Tibial nerve (tissue), 3 donors: ENCODE data around the gene A2M.

Experiments
- CTCF ChIP-seq, 5 experiments: fragments of 200-600 bp in 3 of 5; fragments of 450-650 bp in 2 of 5; sonication (generic) in 3 of 5; IDR thresholded peaks; one replicate each; pipeline ENCODE4 v1.5.1; 2016 to 2019; ENCODE audit warnings: antibody characterized with exemption in 5 of 5, mild to moderate bottlenecking in 3 of 5, moderate library complexity in 2 of 5
- POLR2A ChIP-seq, 2 donors: fragments of 450-650 bp; IDR thresholded peaks; one replicate each; pipeline ENCODE4 v1.6.1; 2017; ENCODE audit warnings: antibody characterized with exemption in 2 of 2, mild to moderate bottlenecking in 2 of 2, moderate library complexity in 2 of 2

GRCh38 chr12:9127936-9128663 lies 12.4 kb upstream of the A2M start:
- TF ChIP-seq CTCF (IDR thresholded peaks at IDR 0.05) (no peak), POLR2A (IDR thresholded peaks at IDR 0.05) (no peak)
